HFF-Myc (cell line): ENCODE data around the gene NDRG3.

Experiments
- DNase-seq: peaks from one replicate; pipeline ENCODE4 v3.0.0-alpha.2; 2011; ENCODE audit warnings: low read depth; ENCODE audit errors: extremely low read depth
- H3K4me3 ChIP-seq: replicated peaks from 2 replicates; pipeline ENCODE4 v1.5.1; 2011; ENCODE audit warnings: low read depth, mild to moderate bottlenecking, control low read depth, low read length
- CTCF ChIP-seq: IDR thresholded peaks from 2 replicates; pipeline ENCODE4 v1.5.1; 2012; ENCODE audit warnings: mild to moderate bottlenecking, low read depth, low read length, control low read depth; ENCODE audit errors: missing control alignments

Gene NDRG3

DNA sequence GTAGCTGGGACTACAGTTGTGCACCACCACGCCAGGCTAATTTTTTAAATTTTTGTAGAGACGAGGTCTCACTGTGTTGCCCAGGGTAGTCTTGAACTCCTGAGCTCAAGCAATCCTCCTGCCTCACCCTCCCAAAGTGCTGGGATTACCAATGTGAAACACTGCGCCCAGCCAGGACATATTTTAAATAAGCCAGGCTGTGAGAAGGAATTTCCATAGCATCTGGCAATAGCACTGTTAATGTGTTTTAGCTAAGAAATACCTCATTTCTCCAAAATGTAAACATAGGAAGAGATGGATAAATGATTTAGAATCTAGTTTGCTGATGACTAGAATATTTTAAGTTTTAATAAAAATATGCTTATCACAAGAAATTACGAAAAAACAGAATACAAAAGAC is 72.9 kb downstream of the NDRG3 start:
- no peak for DNase-seq
- TF ChIP-seq CTCF, result no peak
- no peak overlapping the region for H3K4me3 ChIP-seq

DNA sequence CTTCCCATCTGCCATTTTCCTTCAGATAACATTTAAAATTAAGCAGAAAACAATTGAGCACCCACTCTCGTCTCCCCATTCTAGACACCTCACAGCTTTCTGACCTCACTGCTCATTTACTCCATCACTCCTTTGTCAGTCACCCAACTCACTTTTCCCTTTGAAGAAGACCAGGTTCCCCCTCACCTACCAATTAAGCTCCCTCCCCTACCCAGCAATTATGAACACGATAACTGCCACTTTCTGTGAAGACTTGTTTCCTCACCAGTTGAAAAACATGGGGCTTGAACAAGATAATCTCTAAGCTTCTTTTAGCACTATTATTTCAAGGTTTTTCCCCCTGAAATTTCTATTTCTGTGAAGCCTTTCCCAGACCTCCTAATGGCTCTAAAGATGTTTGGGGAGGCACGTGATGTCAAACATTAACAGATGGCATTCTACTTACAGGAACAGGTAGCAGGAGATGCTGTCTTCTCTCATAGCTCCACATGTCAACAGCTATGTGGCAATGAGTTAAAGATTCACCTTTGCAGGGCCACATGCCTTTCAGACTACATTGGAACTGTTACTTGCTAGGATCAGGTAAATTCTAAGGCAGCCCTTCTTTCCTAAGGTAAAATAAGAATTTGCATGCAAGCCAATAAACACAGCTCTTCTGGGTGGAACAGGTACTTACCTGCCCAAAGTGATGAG is 75.1 kb downstream of the NDRG3 start:
- TF ChIP-seq CTCF, result no peak
- DNase-seq, result no peak
- H3K4me3 ChIP-seq, result no peak overlapping the region

GRCh38 chr20:36666181-36666740 is 79.6 kb downstream of the NDRG3 start:
- no peak overlapping the region for H3K4me3 ChIP-seq
- TF ChIP-seq CTCF, result no peak
- no peak for DNase-seq

DNA sequence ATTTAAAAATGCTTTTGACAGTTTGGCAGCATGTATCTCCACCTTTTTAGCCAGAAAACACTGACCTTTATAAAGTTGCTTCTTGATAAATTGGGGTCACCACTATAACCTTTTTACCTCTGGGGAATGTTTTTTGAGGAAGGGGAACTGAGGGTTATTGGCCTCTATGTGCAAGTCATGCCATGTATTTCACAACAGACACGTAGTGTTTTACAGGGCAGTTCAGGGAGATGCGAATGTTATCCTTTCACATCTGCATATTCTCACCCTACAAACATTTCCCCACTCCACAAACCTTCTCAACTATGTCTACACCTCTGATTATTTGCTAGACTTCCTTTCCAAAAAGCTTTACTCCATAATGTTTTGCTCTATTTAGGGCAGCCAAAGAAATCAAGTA is 82.9 kb downstream of the NDRG3 start:
- no peak for TF ChIP-seq CTCF
- no peak overlapping the region for H3K4me3 ChIP-seq
- DNase-seq, result no peak

- TF ChIP-seq CTCF, result no peak
- DNase-seq, result no peak
- no peak overlapping the region for H3K4me3 ChIP-seq
Observed at GRCh38 chr20:36658300-36658699, 87.6 kb downstream of the NDRG3 start.

GRCh38 chr20:36656733-36657132 is 89.2 kb downstream of the NDRG3 start:
- TF ChIP-seq CTCF, result no peak
- DNase-seq, result no peak
- no peak overlapping the region for H3K4me3 ChIP-seq

GRCh38 chr20:36655004-36655403 is 90.9 kb downstream of the NDRG3 start:
- no peak for TF ChIP-seq CTCF
- no peak overlapping the region for H3K4me3 ChIP-seq
- no peak for DNase-seq
